Activated CD4-positive, alpha-beta T cell treated with anti-CD3 and anti-CD28 coated beads, Interleukin-2, Interleukin-4, amounts not matched to agents 100 ng/mL and 50 ng/mL, durations not matched to agents 16 hours and 8 hours (primary cell): ENCODE results near the gene OR2V2.

Experiments
- DNase-seq: peaks from one replicate; pipeline ENCODE4 v3.0.0-alpha.2; 2020; ENCODE audit warnings: low spot score

Gene OR2V2

GRCh38 chr5:181190711-181191525 lies 43.5 kb downstream of the OR2V2 start:
- DNase-seq = no peak

DNA sequence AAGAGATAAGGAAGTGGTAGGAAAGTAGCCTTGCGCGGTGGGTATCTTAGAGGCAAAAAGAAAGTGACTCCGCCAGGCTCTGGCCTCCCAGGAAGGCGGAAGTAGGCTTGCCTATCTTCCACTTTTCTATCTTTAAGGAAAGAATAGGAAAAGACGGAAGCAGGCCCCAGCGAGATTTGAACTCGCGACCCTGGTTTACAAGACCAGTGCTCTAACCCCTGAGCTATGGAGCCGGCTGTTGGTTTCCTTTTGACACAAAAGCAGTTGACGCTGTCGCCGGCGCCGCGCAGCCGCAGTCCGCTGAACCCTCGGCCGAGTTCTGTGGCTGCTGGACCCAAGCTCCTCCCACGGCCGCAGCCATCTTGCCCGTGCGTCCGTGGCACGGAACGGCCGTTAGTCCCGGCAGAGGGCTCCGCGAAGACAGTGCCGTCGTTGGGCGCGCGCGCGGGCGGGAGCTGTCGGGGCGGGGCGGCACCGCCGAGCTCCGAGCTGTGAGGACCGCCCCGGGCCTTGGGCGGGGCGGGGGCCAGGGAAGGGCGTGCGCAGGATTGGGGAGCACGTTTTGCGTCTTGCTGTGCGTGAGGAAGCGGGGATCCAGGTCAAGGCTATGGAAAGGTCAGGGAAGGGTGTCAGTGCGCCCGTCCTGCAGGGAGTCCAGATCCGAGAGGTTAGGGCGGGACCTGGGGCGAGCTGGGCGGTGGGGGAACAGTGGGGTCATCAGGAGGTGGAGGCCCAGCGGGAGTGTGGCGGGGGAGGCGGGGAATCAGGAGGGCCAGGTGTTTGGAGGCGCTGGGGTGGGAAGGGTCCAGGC lies 44.3 kb downstream of the OR2V2 start:
- DNase-seq = peak; percentile 95

DNA sequence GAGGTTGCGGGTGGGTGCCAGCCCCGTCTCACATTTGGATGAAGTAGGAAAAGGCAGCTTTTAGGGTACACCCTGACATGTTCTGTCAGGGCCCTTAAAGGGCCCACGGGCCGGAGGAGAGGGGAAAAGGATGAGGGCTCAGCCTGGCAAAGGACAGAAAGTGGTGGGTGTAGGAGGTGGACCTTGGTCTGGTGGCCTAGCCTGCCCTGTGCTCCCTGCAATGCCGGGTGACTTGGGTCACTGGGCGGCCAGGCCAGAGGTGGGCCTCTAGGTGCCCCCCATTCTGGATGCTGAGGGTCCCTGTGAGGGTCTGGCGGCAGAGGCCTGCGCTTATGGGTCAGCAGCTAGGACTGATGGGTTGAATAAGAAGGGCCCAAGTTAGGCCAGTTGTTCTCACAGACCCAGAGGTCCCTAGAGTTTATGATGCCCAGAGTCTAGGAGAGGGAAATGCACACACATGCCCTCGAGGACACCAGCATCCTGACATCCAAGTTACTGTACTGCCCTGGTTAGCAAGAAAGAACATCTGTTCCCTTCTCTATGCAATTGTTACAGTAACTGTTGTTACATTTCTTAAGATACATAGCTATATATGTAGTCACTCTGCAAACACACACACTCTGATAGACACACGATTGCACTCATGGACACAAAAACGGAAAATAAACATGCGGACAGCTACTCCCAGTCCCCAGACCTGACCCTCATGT lies 45.1 kb downstream of the OR2V2 start:
- DNase-seq = no peak

DNA sequence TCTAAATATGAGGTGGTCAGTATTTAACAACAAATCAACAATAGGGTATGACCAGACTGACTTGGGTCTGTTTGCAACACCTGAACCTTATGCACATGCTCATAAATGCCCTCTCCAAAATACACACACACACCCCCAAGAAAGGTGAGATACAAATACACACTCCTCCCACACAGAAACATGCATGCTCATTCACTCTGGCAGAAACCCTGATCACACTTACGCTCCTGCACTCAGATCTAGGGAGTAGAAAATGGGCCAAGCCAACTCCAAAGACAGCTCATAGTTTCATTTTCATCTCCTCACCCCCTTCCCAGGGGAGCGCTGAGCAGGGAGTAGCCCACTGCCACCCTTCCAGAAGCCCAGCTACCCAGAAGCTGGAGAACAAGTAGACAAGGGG lies 46.3 kb downstream of the OR2V2 start:
- no peak for DNase-seq

- no peak for DNase-seq
Observed at GRCh38 chr5:181194489-181195248, 47.3 kb downstream of the OR2V2 start.

- DNase-seq = no peak
Observed at GRCh38 chr5:181195249-181195761, 47.9 kb downstream of the OR2V2 start.

- DNase-seq = no peak
Observed at GRCh38 chr5:181197326-181197951, 50.1 kb downstream of the OR2V2 start.

DNA sequence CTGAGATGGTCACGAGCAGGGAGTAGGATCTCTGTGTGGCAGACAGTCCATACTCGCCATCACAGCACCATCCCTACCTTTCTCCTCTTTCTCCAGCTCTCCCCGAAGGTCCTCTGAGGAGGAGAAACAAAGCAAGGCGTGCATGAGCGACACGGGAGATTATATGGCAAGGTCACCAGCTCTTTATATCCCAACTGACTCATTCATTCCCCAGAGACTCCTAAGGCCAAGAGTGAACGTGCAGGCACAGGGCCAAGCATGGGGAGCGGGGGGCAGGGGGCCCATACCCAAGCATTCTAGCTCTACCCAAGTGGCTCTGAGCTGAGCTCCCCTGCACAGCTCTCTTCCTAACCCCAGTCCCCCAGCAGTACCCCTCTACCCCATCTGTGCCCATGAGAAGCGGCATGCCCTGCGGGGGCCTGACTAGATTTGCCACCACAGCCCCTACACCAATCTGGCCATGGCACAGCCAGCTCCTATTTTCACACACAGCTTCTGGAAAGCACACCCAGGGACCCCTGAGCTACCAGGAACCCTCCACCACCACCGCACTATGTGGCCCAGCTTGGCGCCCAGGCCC lies 50.8 kb downstream of the OR2V2 start:
- no peak for DNase-seq

DNA sequence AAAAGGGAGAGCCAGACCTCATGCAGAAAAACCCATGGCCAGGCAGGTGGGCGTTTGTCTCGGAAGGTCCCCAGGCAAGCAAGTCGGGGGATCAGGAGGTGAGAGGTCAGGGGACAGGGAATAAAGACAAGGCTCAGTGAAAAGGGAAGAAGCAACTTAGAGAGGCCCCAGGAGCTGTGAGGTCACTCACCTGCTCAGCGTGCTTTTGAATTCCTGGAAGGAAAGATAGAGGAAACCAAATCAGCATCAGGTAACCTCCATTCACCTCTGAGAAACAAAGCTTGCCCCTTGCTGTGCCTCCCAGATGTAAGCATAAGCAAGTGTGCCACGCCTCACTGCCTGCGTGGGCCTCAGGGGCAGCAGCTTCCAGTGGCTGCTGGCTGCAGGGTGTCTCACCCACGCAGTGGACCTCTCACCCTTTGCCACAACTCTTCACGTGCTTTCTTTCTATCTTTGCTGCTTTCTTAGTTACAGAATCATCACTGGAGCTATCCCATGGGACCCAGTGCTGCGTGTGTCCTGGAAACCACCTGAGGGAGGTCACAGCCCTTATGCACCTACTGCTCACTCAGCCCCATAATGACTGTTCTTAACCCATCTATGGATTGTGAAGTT lies 51.6 kb downstream of the OR2V2 start:
- no peak for DNase-seq

GRCh38 chr5:181199881-181200638 lies 52.7 kb downstream of the OR2V2 start:
- no peak for DNase-seq

GRCh38 chr5:181200816-181201215 lies 53.4 kb downstream of the OR2V2 start:
- DNase-seq = no peak

- no peak for DNase-seq
Observed at GRCh38 chr5:181203093-181203711, 55.8 kb downstream of the OR2V2 start.

- DNase-seq = no peak
Observed at GRCh38 chr5:181203777-181204112, 56.4 kb downstream of the OR2V2 start.

DNA sequence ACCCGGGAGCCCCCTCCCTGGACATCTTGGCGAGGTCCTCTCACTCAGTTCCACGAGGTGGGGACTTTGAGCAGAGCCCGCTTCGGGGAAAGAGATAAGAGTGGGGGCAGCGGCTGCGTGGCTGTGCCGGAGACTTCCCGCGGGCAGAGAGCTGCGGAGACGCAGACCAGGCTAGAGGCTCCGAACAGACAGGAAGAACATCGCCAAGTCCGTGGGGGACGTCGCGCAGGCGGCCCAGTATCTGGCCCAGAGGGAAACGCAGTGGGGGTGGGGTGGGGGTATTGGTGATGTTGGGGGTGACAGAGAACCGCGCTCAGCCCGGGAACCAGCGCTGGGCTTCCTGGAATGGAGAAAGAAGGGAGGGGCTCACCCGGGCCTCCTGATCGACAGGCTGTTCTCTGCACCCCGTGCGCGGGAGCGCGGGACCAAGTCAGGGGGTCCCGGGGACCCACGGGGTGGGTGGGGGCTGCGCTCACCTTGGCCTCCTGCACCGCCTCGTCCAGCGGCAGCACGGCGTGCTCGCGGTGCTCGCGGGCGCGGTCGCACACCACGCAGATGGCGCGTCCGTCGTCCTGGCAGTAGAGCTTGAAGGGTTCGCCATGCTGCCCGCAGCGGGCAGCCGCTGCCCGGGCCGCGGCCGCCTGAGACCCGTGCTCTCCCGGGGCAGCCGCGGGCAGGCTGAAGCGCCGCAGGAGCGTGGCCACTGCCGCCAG lies 56.9 kb downstream of the OR2V2 start:
- no peak for DNase-seq

DNA sequence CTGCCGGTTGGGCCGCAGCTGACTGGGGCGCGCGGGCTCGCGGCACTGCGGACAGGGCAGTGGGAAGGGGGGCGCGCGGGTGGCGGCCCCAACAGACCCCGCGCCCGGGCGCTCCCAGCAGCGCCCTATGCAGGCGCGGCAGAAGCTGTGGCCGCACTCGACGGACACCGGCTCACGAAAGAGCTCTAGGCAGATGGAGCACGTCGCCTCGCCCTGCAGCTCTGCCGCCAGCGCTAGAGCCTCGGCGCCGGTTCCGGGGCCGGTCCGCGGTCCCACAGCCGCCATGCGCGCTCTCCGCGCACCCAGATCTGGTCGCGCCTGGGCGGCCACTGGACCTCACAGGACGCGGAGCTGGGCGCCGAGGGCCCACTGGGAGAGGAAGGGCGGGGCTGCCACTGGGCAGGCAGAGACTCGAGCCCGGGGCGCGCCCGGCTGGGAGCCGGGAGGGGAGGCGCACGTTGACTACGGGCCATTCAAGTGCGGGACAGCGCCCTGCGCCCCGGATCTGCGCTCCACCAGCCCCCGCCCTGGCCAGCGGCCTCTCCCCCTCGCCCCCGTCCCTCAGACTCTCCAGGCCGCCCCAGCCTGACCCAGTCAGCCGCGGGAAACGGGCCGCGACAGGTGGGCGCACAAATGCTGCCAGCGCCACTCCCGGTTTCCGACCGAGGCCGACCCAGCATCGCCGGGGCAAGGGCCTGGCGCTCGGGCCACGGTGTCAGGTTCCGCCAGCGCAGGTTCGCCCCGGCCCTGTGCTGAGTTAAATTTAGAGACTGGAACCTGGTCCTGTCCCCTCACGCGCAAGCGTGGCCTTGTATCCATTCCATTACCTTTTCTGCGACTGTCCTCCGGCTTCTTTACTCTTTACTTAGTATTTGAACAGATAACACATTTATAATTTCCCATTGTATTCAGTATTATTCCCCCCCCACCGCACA lies 57.7 kb downstream of the OR2V2 start, which contains the start of gene TRIM7:
TRIM7 (minus strand) TSS at position 371 of the 935 bp plus-strand sequence; CDS start at position 285, 86 bp downstream.
- no peak for DNase-seq

GRCh38 chr5:181205761-181206649 lies 58.6 kb downstream of the OR2V2 start:
- no peak for DNase-seq
